K562 (cell line): ENCODE results near the gene BANK1.

ENCODE experiments used
- BHLHE40 ChIP-seq: IDR thresholded peaks from 2 replicates; pipeline ENCODE4 v1.6.1; 2011; ENCODE audit warnings: low read length, improper control_type of control experiment
- POLR2A ChIP-seq: fragments of 450-650 bp; conservative IDR thresholded peaks from 2 replicates; pipeline ENCODE4 v1.6.1; 2016
- TF ChIP-seq, protein P1 (sequence below), 2 experiments: fragments of 450-650 bp in 1 of 2; sonication (generic) in 1 of 2; formaldehyde crosslinking in 1 of 2; IDR thresholded peaks in 1 of 2; conservative IDR thresholded peaks in 1 of 2; 2 replicates each; pipeline versions ENCODE4 v1.6.1 to v1.8.1; 2016 to 2023; ENCODE audit warnings: mild to moderate bottlenecking in 2 of 2, moderate library complexity in 2 of 2, inconsistent platforms in 1 of 2, missing genetic modification reagents in 1 of 2

DNA sequence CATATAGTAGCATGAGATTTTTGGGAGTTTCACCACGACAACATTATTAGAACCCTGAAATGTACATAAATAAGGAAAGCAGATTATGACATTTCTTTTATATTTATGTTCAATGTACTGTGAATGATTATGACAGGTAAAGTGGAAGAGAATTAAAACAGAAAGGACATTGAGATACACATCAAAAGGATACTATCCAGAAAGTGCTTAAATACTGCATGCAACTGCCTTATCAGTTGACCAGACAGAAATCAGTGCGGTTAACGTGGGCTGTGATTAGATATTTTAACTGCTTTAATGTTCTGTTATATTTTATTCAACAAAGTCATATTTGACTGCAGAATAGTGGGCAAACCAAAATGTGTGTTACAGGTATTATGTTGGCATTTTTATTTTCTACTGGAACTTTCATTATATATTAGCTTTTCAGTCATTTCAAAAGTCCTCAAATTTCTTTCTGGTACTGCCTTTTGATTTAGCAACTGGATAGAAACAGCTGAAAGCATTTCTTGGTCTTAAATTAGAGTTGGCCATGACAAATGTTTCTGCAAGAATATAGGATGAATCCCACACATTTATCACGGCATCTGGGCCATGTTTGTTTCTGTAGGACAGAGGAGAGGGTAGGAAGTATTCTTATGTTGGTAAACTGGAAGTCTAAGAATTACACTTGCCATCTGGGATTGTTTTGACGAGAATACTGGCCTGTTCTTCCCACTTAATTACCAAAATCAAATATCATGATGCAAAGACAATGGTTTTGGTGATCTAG, 299.5 kb downstream of the BANK1 start:
- TF ChIP-seq, protein P1, sequence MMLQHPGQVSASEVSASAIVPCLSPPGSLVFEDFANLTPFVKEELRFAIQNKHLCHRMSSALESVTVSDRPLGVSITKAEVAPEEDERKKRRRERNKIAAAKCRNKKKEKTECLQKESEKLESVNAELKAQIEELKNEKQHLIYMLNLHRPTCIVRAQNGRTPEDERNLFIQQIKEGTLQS (IDR thresholded peaks at IDR 0.05) = no peak
- TF ChIP-seq, protein P1 (CRISPR knock-in tag; conservative IDR thresholded peaks at IDR 0.05) = no peak
- no peak for TF ChIP-seq POLR2A
- no peak for TF ChIP-seq BHLHE40
